Hepatocyte (in vitro differentiated cells): ENCODE data around the gene RNF20.

Experiments
- EZH2 ChIP-seq: fragments of 200-600 bp; sonication (generic); IDR thresholded peaks from 2 replicates; pipeline ENCODE4 v1.6.1; 2016; ENCODE audit warnings: antibody characterized with exemption, mild to moderate bottlenecking, borderline replicate concordance
- EZH2phosphoT487 ChIP-seq: fragments of 200-600 bp; sonication (generic); IDR thresholded peaks from one replicate; pipeline ENCODE4 v1.6.1; 2018; ENCODE audit warnings: antibody characterized with exemption, mild to moderate bottlenecking, low read depth, moderate library complexity; ENCODE audit not compliant: unreplicated experiment, severe bottlenecking
- TF ChIP-seq, protein P1 (sequence below): fragments of 200-600 bp; sonication (generic); IDR thresholded peaks from 2 replicates; pipeline ENCODE4 v1.5.1; 2016; ENCODE audit warnings: antibody characterized with exemption, mild to moderate bottlenecking; ENCODE audit not compliant: poor library complexity

DNA sequence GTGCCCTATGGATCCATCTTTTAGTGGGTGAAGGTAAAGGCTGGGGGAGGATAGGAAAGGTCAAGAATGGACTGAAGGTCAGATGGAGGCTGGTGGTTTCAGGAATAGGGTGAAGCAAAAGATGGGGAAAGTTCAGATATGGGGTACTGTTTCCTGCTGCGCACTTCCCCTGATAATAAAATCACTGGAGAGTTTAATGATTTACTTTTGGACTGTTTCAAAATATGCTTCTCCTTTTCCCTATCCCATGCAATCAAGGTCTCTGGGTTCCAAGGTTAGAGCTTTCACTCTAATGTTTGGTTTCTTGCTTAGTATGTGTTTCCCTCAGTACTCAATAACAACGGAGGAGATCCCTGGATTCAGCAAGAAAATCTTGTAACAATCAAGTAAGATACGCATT is 71.9 kb downstream of the RNF20 start:
- TF ChIP-seq, protein P1, sequence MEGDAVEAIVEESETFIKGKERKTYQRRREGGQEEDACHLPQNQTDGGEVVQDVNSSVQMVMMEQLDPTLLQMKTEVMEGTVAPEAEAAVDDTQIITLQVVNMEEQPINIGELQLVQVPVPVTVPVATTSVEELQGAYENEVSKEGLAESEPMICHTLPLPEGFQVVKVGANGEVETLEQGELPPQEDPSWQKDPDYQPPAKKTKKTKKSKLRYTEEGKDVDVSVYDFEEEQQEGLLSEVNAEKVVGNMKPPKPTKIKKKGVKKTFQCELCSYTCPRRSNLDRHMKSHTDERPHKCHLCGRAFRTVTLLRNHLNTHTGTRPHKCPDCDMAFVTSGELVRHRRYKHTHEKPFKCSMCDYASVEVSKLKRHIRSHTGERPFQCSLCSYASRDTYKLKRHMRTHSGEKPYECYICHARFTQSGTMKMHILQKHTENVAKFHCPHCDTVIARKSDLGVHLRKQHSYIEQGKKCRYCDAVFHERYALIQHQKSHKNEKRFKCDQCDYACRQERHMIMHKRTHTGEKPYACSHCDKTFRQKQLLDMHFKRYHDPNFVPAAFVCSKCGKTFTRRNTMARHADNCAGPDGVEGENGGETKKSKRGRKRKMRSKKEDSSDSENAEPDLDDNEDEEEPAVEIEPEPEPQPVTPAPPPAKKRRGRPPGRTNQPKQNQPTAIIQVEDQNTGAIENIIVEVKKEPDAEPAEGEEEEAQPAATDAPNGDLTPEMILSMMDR = no peak
- TF ChIP-seq EZH2 (no peak), EZH2phosphoT487 (no peak)
